Fibroblast of peridontal ligament (primary cell): ENCODE measurements around the gene MCC.
A peak's percentile ranks its signal among the peaks of the same experiment; 100 is the strongest.

Experiments
- DNase-seq: peaks from one replicate; pipeline ENCODE4 v3.0.0-alpha.2; 2010; ENCODE audit errors: extremely low read depth

Gene MCC

DNA sequence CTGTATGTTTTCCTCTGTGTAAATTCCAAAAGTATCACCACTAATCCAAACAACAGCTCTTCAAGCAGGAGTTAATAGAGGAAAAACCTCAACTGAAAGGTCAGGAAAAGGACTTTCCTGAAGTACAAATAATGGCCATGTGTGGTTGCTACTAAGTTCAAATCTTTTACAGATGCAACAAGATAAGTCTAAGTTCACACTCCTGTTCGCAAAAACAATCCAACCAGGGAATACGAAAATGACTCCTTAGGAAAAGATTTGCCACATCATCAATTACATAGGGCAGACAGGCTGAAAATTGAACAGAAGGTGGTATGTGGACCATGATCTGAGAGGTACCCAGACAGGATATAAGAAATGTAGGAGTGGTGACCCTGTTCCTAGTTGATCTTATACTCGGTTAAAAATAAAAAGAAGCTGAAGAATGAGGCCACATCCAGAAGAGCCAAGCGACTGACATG, 263.6 kb downstream of the MCC start:
- DNase-seq: peak; percentile 46

DNA sequence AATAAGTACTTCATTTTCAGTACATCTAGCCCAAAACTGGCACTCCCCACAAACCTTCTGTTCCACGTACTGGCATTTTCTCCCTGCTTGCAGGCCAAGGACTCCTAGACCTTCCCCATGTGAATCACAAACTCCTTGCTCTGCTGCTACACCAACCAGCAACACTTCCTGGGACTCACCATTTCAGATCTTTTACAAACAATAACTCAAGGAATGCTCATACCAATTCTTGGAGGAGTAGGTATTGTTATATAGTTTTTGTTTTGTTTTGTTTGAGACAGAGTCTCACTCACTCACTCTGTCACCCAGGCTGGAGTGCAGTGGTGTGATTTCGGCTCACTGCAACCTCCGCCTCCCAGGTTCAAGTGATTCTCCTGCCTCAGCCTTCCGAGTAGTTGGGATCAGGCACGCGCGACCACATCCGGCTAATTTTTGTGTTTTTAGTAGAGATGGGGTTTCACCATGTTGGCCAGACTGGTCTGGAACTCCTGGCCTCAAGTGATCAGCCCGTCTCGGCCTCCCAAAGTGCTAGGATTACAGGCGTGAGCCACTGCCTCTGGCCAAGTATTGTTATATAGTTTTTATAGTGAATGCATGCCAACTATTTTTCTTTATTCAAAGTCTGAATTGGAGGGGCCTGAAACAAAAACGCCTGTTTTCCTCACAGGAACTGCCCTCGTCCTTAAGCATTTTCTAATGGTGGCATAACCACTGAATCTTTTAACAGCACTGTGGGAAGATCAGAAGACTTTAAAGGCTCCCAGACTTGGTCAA, 264.2 kb downstream of the MCC start:
- no peak for DNase-seq

DNA sequence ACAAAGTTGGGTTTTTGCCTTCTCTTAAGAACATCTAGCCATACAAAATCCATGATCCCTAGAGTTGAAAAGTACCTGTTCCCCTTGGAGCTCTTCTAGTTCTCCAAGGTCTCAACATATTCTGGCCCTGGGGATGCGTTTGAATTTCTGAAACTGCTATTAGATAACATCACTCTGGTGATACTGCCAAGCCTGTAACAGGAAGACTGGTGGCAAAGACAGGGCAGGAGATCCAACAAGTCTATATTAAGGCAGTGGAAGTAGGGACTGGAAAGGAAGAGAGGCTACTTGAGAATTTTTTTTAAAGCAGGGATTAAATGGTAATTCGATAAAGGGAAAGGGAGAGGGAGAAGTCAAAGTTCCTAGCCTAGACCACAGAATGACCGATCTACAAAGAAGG, 264.9 kb downstream of the MCC start:
- no peak for DNase-seq

- peak; percentile 49 for DNase-seq
Measured at GRCh38 chr5:113221294-113222176, 266.7 kb downstream of the MCC start.

DNA sequence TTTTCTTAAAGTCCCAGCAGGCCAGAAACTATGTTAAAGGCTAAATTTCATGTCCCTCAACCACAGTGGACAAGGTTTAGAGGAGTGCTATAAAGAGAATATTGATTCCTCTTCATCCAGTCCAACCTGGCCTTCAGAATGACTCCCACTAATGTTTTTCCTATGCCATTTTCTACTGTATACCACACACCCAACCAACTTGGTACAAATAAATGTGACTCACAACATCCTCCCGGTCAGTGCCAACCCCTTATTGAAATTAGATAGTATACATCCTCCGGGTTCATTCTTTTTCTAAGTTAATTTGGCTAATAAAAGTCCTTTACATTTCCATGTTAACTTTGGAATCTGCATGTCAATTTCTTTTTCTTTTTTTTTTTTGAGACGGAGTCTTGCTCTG, 268.6 kb downstream of the MCC start:
- no peak for DNase-seq

GRCh38 chr5:113218906-113219517, 269.2 kb downstream of the MCC start:
- no peak for DNase-seq

DNA sequence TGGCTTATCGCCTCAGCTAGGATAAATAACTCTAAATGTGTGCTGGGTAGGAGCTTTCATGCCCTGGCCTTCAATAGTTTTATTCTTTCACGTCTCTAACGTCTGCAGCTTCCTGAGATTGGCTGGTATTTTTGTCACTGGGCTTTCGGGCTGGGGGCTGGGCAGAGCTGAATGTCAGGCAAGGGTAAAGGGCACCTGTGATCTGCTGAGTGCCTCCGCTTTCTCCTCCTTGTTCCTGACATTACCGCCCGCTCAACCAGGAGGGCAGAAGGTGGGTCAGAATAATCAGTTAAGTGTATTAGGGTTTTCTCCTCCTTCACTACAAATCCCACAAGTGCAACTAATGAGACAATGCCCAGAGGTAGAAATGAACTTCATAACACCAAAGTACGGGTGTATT, 270.1 kb downstream of the MCC start:
- DNase-seq: no peak

DNA sequence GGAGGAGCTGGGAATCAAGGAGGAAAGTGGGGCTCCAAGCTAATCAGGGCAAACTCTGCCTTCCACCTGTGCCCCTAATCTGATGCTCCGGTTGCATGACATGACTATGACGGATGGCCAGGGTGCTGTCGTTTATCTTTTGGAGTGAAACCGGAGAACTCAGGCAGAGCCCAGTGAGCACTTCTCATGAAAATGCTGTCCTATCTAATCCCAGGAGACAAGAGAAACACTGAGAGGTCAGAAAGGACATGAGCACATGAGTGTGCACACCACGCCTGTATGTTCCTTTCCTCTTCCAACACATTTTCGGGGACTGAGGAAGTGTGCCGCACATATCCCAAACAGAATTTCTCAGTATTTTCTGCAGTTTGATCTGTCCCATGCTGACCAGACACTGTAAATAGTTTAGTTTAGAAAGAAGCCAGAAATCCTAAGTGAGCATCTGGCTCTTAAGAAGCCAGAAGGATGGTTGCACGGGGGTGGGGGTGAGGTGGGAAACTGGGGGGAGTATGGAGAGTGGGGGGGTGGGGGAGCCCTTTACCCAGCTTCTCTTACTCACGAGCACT, 270.6 kb downstream of the MCC start:
- no peak for DNase-seq

DNA sequence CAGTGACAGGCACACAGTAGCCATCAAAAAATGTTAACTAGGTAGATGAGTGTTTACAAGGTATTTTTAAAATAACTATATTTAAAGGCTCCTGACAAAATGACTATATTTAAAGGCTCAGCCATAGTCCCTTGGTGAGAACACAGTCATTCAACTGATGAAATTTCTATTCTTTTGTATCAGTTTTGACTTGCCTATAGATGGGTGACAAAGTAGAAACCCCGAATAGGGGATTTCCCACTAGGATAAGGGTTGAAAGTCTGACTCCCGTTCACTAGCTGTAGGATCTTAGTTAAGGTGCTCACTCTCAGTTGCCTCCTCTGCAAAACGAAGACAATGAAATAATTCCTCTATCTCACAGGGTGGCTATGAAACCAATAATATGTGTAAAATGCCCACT, 271.7 kb downstream of the MCC start:
- DNase-seq: no peak

GRCh38 chr5:113215401-113216060, 272.7 kb downstream of the MCC start:
- DNase-seq: no peak

GRCh38 chr5:113214606-113215323, 273.5 kb downstream of the MCC start:
- DNase-seq: no peak

DNA sequence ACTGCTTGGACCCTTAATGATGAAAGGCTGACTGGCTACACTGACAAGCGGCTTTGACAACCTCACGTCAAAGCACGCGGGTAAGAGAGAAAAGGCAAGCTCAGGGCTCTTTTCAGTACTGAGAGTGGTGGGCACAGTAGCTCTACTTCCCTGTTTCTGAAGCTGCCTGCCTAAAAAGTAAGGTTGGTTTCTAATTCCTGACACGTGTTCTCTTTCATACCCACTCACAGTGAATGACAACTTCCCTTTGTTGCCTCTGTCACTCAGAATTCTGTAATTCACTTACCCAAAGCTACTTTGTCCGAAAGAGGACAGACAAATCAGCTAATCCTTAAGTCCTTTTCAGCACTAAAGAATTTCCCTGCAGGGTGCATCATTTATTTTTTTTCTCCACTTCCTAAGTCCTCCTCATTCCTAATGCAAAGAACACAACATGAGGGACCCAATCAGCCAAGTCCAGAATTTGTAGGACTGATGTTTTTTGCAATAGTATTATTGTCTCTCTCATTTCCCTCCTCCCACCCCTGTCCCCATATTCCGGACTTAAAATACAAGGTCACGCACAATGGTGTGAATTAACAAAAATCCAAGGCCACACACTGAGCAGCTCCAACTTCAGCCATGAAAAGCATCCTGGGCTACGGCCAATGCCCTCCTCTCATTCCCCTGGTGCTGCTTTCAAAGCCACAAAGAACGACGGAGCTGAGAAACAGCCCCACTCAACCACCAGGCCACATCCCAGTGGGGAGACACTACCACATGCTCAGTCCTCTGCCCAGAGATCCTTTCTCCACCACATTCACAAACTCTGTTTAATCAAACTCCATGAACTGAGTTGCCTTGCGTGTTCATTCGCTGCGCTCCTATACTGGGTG, 274.5 kb downstream of the MCC start:
- DNase-seq: no peak

DNA sequence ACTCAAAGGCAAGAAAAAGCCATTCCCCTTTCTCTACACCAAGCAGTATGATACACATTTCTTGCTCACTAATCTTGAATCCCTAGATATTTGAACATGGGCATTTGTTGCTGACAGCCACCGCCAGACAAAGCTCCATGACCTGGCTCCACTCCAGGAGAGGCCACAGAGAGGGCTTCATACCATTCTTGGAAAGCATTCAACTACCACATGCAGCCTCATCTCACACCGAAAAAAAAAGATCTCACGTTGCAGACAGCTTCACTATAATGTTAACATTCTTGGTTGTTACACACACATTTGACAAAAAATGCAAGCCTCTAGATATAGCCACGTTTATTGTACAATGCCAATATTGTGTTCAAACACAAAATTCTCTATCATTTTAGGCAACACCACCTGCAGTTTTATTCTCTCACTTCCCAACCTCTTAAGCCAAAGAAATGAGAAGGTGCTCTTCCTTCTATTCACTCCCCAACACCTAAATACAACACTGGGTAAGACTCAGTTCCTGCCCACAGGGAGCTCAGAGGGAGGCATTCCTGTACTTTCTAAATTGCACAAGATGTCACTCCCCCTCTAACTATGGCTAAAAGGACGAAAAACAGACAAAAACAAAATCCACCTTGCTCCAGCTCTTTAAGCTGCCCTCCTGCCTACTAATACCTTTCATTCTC, 275.9 kb downstream of the MCC start:
- DNase-seq: peak; percentile 57

DNA sequence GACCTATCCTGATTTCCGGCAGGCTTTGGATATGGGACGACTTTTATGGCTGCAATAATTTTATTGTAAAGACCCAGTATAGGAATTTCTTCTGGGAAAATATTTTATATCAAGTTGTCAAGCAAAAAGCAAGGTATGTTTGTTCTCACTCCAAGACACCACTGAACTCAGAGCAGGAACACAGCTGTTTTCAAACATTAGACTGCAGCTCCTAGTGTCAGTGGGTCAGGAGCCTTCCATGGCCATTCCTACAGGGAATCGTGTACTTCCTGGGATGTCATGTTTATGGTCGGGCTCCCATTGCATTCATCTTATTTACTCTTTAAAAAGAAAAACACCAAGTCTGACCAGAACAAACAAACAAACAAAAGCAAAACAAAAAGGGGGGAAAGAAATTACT, 278.8 kb downstream of the MCC start:
- no peak for DNase-seq

DNA sequence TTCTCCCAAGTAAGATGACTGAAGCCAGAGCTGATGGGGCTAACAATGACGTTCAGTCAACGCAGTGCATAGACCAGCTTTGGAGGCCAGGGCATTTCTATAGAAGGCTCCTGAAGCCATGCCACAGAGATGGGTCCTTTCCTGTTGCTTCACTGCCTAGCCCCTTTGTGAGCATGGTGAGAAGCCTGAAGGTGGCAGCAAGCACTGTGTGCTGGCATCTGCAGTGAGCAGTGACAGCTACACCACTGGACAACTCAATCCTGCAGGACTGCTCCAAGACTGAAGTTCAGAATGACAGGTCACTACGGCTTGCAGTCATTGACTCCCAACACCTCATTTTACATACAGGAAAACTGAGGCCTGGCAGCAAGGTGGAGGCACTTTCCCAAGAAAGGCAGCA, 282.4 kb downstream of the MCC start:
- no peak for DNase-seq

DNA sequence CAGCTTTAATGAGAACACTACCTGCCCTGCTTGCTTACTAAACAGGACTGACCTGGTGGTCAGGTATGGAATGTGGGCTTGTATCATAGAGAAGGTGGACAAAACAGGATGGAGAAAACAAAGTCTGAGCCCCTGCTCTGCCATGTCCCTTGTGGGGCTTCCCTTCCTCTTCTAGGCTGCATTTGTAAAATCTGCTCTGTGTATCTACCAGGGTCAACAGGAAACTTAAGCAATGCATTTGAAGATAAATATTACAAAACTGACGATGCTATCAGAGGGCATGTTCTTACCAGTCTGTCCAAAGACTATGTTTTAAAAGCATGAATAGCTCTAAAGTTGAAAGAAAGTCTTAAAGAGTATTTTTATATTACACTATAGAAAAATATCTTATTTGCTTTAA, 282.9 kb downstream of the MCC start:
- no peak for DNase-seq

GRCh38 chr5:113204525-113205161, 283.6 kb downstream of the MCC start:
- peak; percentile 55 for DNase-seq

DNA sequence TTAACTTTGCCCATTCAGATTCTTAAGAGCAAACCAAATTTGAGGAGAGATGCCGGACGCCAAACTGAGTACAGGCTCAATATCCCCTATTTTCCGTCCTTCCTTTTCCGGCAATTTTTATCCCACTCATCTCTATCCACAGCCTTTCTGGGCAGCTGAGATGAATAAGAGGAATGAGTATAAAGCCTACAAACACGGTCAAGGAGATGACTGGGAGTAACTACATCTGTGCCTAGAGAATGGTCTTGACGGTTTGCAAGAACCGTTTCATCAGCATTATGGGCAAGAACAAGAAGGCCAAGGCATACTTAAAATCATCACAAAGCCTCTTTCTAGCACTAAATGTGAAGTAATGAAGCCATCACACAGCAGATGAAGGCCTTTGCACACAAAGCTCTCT, 284.3 kb downstream of the MCC start:
- no peak for DNase-seq
